Measurements from ENCODE around the gene SLC7A10. TPM values are rescaled to one million over a fixed set of nuclear protein-coding genes. Genes with fewer than 3 reads are reported as not detected.
"Not testable (repeated sequence)": the region's sequence is repeated elsewhere in the genome, so short reads cannot be mapped to it uniquely, and the experiment has no call there.

Gene SLC7A10
- polyA plus RNA-seq, 3 donors, result 0.22 to 0.40 (median 0.33) TPM

DNA sequence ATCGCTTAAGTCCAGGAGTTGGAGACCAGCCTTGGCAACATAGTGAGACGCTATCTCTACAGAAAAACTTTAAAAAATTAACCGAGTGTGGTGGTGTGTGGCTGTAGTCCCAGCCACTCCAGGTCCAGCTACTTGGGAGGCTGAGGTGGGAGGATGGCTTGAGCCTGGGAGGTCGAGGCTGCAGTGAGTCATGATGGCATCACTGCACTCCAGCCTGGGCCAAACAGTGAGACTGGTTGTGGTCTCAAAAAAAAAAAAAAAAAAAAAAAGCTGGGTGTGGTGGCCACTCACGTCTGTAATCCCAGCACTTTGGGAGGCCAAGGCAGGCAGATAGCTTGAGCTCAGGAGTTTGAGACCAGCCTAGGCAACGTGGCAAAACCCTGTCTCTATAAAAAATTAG is 59.6 kb downstream of the SLC7A10 start:
- not testable (repeated sequence) for DNase-seq (ENCODE audit: extremely low read depth in 1 of 11, low read depth in 9 of 11, low spot score in 4 of 11)

DNA sequence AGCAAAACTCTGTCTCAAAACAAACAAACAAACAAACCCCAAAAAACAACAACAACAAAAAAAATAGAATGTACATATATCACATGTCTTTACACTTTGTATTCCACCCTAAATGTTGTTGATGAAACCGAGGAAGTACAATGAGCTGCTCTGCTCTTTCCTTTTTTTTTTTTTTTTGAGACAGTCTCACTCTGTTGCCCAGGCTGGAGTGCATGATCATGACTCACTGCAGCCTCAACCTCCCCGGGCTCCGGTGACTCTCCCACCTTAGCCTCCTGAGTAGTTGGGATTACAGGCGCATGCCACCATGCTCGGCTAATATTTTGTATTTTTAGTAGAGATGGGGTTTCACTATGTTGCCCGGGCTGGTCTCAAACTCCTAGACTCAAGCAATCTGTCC is 62.2 kb downstream of the SLC7A10 start:
- no peak for DNase-seq (ENCODE audit: extremely low read depth in 1 of 11, low read depth in 9 of 11, low spot score in 4 of 11)

DNA sequence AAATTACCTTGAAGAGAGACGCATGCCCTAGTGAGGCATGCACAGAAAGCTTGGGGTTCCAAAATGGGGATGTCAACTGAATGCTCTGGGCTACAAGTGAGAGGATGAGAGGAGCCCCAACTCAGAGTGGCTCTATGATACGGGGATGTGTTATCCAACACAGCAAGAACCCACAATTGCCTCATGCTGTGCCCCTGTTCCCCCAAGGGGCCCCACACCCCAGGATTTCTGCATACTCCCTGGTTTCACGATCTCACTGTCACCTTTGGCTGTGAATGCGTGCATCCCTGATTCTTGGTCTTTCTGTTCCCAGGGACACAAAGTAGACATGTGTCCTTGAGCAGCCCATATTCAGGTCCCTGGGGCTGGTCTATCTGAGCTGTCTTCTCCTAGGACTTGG is 64.4 kb downstream of the SLC7A10 start:
- DNase-seq (ENCODE audit: extremely low read depth in 1 of 11, low read depth in 9 of 11, low spot score in 4 of 11), result no peak

DNA sequence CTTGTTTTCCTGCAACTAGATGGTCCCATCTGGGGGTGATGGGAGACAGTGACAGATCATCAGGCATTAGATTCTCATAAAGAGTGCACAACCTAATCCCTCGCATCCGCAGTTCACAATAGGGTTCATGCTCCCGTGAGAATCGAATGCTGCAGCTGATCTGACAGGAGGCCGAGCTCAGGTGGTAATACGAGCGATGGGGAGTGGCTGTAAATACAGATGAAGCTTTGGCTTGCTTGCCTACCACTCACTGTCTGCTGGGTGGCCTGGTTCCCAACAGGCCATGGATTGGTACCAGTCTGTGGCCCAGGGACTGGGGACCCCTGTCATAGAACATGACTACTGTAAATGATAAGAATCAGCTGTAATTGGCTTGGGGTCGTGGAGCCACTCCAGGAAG is 65.8 kb downstream of the SLC7A10 start:
- no peak for DNase-seq (ENCODE audit: extremely low read depth in 1 of 11, low read depth in 9 of 11, low spot score in 4 of 11)

DNA sequence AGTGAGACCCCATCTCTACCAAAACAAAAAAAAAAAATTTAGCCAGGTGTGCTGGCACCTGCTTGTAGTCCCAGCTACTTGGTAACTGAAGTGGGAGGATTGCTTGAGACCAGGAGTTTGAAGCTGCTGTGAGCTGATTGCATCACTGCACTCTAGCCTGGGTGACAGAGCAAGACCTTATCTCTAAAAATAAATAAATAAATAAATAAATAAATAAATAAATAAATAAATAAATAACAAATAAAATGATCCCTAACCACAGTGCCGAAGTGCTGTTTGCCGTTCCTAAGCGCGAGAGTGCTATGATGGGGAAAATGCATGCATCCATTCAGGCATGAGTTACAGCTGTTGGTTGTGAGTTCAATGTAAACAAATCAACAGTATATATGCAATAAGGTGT is 66.5 kb downstream of the SLC7A10 start:
- no peak for DNase-seq (ENCODE audit: extremely low read depth in 1 of 11, low read depth in 9 of 11, low spot score in 4 of 11)

Other genes with a start within 250 kb of the SLC7A10 start
- 10 to 100 TPM; 16.3 to 26.3 (median 17.8) TPM for gene RHPN2, start 161.0 kb downstream of the SLC7A10 start, polyA plus RNA-seq (ENCODE audit: insufficient read length in 3 of 3)
- 10 to 100 TPM; 13.1 to 15.0 (median 13.7) TPM for gene GPATCH1, start 144.7 kb downstream of the SLC7A10 start, polyA plus RNA-seq (ENCODE audit: insufficient read length in 3 of 3)
- gene WDR88, start 93.7 kb downstream of the SLC7A10 start, polyA plus RNA-seq (ENCODE audit: insufficient read length in 3 of 3), result 1 to 10 TPM in 2 of 3 donors, under 1 TPM in 1; 0.86 to 2.4 (median 1.3) TPM
- gene LRP3, start 31.5 kb downstream of the SLC7A10 start, polyA plus RNA-seq (ENCODE audit: insufficient read length in 3 of 3), result 10 to 100 TPM; 18.4 to 30.7 (median 26.4) TPM
- 1 to 10 TPM; 2.3 to 7.0 (median 3.0) TPM for gene CEBPA, start 76.7 kb upstream of the SLC7A10 start, polyA plus RNA-seq (ENCODE audit: insufficient read length in 3 of 3)
- 10 to 100 TPM; 17.5 to 23.7 (median 23.3) TPM for gene CEBPG, start 147.9 kb upstream of the SLC7A10 start, polyA plus RNA-seq (ENCODE audit: insufficient read length in 3 of 3)